Left lung (tissue), 10 donors: ENCODE measurements around the gene ATP6V0A1. TPM values are rescaled to one million over a fixed set of nuclear protein-coding genes. Genes with fewer than 3 reads are reported as not detected.

Experiments
- ATAC-seq: fragments of 200-7000 bp; cut with Tn5 transposase; one replicate; pipeline ENCODE4 v1.9.1; 2020; ENCODE audit warnings: moderate library complexity
- DNase-seq, 4 donors: peaks; one replicate each; pipeline ENCODE4 v3.0.0-alpha.2; 2013 to 2020
- H3K27ac ChIP-seq, 2 donors: fragments of 200-600 bp; sonication (generic) in 1 of 2; one replicate each; pipeline versions ENCODE4 v1.5.0 to v1.8.0; 2020 to 2021
- H3K27me3 ChIP-seq, 2 donors: fragments of 200-600 bp; sonication (generic) in 1 of 2; one replicate each; pipeline versions ENCODE4 v1.5.0 to v1.8.0; 2020 to 2021
- H3K36me3 ChIP-seq, 2 donors: fragments of 200-600 bp; sonication (generic) in 1 of 2; one replicate each; pipeline versions ENCODE4 v1.5.0 to v1.8.0; 2020 to 2021
- H3K4me1 ChIP-seq, 2 donors: fragments of 200-600 bp; one replicate each; pipeline ENCODE4 v1.8.0; 2021
- H3K4me3 ChIP-seq, 2 donors: fragments of 200-600 bp; sonication (generic) in 1 of 2; one replicate each; pipeline versions ENCODE4 v1.5.0 to v1.8.0; 2020 to 2021; ENCODE audit warnings: mild to moderate bottlenecking in 1 of 2
- H3K9me3 ChIP-seq, 2 donors: fragments of 200-600 bp; sonication (generic) in 1 of 2; one replicate each; pipeline versions ENCODE4 v1.5.0 to v1.8.0; 2020 to 2021
- intact Hi-C, 2 donors: fragments of 100-400 bp; cut with DNase I; formaldehyde crosslinking; loops; one replicate each; pipeline versions ENCODE4 v1.11.2 to v1.14.2; 2022
- polyA plus RNA-seq, 6 donors: library from polyadenylated mRNA; unstranded; fragments of 120-200 nt; gene quantifications; one replicate each; pipeline ENCODE4 v1.2.1, GENCODE V29; 2013; ENCODE audit not compliant: insufficient read length in 6 of 6
- total RNA-seq, 2 donors: library from RNA; stranded (reverse); fragmentation: NEBNext Ultra II Directional; extraction: Animal tissue kit (Norgen Biotek cat#: 25700); gene quantifications; one replicate each; pipeline ENCODE4 v1.2.1, GENCODE V29; 2021
- TF ChIP-seq, protein P1 (sequence below), 2 donors: fragments of 200-600 bp; sonication (generic) in 1 of 2; IDR thresholded peaks; one replicate each; pipeline versions ENCODE4 v1.5.0 to v1.8.0; 2021; ENCODE audit warnings: antibody characterized with exemption in 2 of 2
- donor health status: DM: no; HTN: yes; CAD: no.
- donor health status: DM: no; HTN: no; CAD: no.

Gene ATP6V0A1
- total and polyA plus RNA-seq, 8 donors, result 46.1 to 103 (median 57.3) TPM

DNA sequence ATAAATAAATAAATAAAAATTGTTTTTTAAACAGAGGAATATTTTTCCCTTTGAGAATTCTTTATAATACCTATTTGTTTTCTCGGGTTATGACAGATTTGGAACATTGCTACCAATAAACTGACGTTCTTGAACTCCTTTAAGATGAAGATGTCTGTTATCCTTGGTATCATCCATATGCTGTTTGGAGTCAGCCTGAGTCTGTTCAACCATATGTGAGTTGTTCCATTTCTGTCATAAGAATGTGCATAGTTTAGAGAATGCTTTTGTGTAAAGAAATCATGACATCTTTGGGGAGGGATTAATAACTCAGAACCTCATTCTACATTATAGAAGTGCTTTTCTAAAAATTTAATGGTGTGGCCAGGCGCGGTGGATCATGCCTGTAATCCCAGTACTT, 40.1 kb downstream of the ATP6V0A1 start:
- Histone ChIP-seq H3K27ac (no peak overlapping the region), H3K36me3 (peaks cover 5 to 100% of the 10 kb centered on the region in 2 donors), H3K27me3 (no peaks in the 10 kb centered on the region), H3K4me3 (no peak overlapping the region), H3K4me1 (no peaks in the 10 kb centered on the region), H3K9me3 (no peaks in the 10 kb centered on the region)
- intact Hi-C loops, result no loop called here
- no peak for DNase-seq
- no peak for ATAC-seq
- TF ChIP-seq, protein P1, sequence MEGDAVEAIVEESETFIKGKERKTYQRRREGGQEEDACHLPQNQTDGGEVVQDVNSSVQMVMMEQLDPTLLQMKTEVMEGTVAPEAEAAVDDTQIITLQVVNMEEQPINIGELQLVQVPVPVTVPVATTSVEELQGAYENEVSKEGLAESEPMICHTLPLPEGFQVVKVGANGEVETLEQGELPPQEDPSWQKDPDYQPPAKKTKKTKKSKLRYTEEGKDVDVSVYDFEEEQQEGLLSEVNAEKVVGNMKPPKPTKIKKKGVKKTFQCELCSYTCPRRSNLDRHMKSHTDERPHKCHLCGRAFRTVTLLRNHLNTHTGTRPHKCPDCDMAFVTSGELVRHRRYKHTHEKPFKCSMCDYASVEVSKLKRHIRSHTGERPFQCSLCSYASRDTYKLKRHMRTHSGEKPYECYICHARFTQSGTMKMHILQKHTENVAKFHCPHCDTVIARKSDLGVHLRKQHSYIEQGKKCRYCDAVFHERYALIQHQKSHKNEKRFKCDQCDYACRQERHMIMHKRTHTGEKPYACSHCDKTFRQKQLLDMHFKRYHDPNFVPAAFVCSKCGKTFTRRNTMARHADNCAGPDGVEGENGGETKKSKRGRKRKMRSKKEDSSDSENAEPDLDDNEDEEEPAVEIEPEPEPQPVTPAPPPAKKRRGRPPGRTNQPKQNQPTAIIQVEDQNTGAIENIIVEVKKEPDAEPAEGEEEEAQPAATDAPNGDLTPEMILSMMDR (IDR thresholded peaks at IDR 0.05), result no peak

GRCh38 chr17:42502091-42502490, 43.4 kb downstream of the ATP6V0A1 start:
- Histone ChIP-seq H3K9me3 (no peaks in the 10 kb centered on the region), H3K27ac (no peak overlapping the region), H3K36me3 (peaks cover 5 to 100% of the 10 kb centered on the region in 2 donors), H3K27me3 (no peaks in the 10 kb centered on the region), H3K4me3 (no peak overlapping the region), H3K4me1 (no peaks in the 10 kb centered on the region)
- no peak for DNase-seq
- intact Hi-C loops, result no loop called here
- ATAC-seq, result no peak
- TF ChIP-seq, protein P1 (IDR thresholded peaks at IDR 0.05), result no peak

- no peak overlapping the region for H3K27ac ChIP-seq
- H3K9me3 ChIP-seq, result no peaks in the 10 kb centered on the region
- H3K4me3 ChIP-seq, result no peak overlapping the region
- ATAC-seq (no peak), DNase-seq (no peak)
- no peaks in the 10 kb centered on the region for H3K4me1 ChIP-seq
- intact Hi-C loops, result no loop called here
- TF ChIP-seq, protein P1 (IDR thresholded peaks at IDR 0.05), result no peak
- H3K36me3 ChIP-seq, result peaks cover 5 to 100% of the 10 kb centered on the region in 2 donors
- H3K27me3 ChIP-seq, result no peaks in the 10 kb centered on the region
These were observed 44.2 kb downstream of the ATP6V0A1 start for GRCh38 chr17:42502926-42503325.

DNA sequence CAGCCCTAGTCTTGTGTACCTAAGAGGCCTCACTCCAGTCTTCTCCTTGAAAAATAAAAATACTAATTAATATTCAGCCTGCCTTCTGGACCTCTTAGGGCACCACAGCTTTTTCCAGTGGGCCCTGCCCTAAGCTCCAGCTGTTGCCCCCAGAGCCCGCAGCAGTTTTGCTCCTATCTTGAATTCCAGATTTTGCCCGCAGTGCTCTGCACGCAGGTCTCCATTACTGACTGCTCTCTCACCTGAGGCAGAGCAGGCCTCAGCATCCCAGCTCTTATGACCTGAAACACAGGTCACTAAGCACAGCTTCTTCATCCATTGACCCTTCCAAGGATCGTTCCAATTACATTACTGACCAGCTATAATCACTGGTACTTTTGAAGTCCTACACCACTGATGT, 49.0 kb downstream of the ATP6V0A1 start:
- no peak for DNase-seq
- Histone ChIP-seq H3K27ac (no peak overlapping the region), H3K4me1 (no peaks in the 10 kb centered on the region), H3K36me3 (peaks cover 0 to 100% of the 10 kb centered on the region in 2 donors), H3K27me3 (no peaks in the 10 kb centered on the region), H3K4me3 (no peak overlapping the region), H3K9me3 (no peaks in the 10 kb centered on the region)
- TF ChIP-seq, protein P1 (IDR thresholded peaks at IDR 0.05), result no peak
- intact Hi-C loops, result no loop called here
- no peak for ATAC-seq

GRCh38 chr17:42508426-42509165, 49.9 kb downstream of the ATP6V0A1 start:
- ATAC-seq (no peak), DNase-seq (no peak)
- Histone ChIP-seq H3K4me3 (no peak overlapping the region), H3K9me3 (no peaks in the 10 kb centered on the region), H3K4me1 (no peaks in the 10 kb centered on the region), H3K36me3 (peaks cover 0 to 99% of the 10 kb centered on the region in 2 donors), H3K27ac (no peak overlapping the region), H3K27me3 (no peaks in the 10 kb centered on the region)
- intact Hi-C loops, result no loop called here
- TF ChIP-seq, protein P1 (IDR thresholded peaks at IDR 0.05), result no peak
